Measurements from ENCODE around the gene TNFAIP2.
A peak's percentile ranks its signal among the peaks of the same experiment; 100 is the strongest.

Gene TNFAIP2

DNA sequence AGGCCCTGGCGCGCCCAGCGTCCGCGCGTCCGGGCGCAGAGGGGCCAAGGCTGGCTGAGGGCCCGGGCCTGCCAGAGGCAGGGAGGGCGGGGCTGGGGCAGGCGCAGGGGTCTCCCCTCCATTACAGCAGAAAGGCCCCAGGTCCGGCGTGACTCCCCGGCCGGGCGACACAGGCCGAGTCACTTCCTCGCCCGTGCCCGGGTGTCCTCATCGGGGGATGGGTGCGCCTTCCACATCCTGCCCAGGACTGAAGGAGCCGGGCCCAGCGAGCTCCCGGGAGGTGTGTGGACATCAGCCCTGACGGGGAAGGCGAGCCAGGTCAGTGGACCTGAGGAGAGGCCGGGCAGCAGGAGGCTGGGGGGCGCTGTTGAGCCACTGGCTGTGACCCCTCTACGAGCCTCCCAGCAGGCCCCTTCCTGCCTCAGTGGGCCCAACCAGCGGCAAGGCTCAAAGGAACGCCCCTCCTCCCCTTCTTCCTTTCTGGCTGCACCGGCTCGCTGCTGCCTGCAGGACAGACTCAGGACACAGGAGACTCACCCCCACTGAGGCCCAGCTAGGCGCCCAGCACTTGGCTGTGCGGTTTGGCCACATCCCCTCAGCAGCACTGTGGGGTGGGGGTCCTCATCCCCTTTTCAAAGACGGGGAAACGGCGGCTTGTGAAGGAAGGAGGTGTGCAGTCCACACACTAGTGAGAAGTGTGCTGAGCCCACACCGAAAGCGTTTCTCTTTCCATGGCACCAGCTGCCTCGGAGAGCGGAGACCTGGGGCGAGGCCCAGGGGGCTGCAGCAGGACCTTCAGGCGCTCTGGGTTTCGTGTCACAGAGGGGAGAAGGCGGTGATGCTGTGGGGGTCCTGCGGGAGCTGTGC, 606 bp downstream of the TNFAIP2 start:
- peak; percentile 26 for DNase-seq

GRCh38 chr14:103124501-103125001, 1.3 kb downstream of the TNFAIP2 start:
- DNase-seq = no peak

DNA sequence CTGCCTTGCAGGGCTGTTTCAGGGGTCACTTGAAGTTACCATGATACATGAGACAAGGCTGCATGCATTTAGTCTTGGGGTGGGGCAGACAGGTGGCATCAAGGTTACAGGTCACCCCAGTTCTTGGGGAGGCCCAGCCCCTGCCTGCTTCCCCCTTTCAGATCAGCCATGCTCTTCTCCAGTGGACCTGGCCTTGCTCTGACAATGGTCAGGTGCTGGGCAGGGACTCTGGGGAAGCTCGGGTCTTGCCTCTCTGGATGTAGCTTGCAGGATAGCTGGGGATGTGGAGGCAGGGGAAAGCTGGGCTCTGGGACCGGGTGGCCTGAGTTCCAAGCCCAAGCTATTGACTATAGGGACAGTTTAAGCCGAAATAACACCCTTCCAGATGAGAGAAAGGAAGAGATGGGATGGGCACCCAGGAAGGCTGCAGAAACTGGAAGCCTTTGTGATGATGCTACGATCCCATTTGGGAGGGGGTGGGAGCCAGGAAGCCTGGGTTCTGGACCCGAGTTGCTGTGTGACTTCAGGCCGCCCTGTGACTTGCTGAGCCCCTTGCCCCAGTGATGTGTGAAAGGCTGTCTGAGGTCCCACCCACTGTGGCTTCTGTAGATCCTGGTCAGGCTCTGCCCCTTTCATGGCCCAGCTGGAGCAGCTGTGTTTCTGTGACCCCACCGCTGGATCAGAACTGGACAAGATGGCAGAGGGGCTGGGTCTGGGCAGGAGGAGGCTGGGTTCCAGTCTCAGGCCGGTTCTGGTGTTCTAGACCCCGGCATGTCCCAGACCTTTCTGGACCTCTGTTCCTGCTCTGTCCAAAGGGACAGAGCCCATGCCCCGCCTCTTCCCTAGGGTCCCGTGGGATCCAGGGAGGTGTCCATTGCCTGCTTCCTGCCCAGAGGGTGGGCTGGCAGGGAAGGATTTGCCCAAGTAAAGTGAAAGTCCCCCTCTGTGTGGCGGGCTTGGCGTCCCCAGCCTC, 2.1 kb downstream of the TNFAIP2 start:
- DNase-seq = no peak

- DNase-seq = no peak
Observed at GRCh38 chr14:103126088-103126872, 3.0 kb downstream of the TNFAIP2 start.

DNA sequence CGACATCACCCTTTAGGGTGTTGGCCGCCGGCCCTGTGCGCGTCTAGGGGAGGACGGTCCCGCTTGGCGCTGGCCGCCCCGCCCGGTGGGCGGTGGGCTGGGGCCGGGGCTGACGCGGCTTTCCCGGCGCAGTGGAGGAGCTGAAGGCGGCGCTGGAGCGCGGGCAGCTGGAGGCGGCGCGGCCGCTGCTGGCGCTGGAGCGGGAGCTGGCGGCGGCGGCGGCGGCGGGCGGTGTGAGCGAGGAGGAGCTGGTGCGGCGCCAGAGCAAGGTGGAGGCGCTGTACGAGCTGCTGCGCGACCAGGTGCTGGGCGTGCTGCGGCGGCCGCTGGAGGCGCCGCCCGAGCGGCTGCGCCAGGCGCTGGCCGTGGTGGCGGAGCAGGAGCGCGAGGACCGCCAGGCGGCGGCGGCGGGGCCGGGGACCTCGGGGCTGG, 3.6 kb downstream of the TNFAIP2 start:
- peak; percentile 80 for DNase-seq

- DNase-seq = no peak
Observed at GRCh38 chr14:103127356-103127755, 4.1 kb downstream of the TNFAIP2 start.

GRCh38 chr14:103127861-103128598, 4.8 kb downstream of the TNFAIP2 start:
- no peak for DNase-seq

- no peak for DNase-seq
Observed at GRCh38 chr14:103128631-103129300, 5.5 kb downstream of the TNFAIP2 start.

GRCh38 chr14:103129301-103130016, 6.2 kb downstream of the TNFAIP2 start:
- DNase-seq = no peak

DNA sequence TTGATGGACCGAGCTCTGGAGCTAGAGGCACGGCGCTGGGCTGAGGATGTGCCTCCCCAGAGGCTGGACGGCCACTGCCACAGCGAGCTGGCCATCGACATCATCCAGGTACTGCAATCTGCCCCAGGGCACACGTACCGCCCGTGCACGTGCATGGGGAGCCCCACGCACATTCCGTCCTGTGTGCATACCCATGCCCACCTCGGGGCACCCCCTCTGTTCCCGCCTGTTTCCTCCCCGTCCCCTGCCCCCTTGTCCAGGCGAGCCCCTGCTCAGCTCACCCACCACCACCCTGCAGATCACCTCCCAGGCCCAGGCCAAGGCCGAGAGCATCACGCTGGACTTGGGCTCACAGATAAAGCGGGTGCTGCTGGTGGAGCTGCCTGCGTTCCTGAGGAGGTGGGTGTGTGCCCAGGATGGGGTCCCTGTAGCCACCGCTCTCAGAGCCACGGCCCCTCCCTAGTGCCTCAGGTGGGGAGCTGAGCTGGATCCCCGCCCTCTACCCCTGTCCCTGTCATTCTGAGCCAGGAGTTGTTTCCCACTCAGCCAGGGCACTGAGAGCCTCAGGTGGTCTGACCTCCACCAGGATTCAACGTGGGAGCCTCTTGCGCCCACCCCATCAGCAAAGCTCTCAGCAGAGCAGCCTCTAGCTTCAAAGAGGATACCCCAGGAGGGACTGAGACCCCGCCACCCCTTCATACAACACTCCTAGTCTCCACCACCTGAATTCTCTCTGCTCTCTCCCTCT, 6.9 kb downstream of the TNFAIP2 start:
- no peak for DNase-seq

DNA sequence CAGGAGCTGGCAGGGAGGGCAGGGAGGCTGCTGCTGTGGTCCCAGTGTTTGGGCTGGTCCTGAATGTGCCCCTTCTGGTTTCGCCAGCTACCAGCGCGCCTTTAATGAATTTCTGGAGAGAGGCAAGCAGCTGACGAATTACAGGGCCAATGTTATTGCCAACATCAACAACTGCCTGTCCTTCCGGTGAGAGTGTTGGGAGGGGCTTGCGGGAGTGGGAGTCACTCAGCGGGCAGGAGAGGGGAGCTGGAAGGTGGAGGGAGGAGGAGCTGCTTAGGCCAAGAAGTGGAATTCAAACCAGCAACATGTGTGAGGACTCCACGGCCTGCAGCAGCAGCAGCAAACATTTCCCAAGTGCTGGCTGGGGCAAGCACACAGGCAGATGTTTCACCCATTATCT, 7.7 kb downstream of the TNFAIP2 start:
- no peak for DNase-seq

DNA sequence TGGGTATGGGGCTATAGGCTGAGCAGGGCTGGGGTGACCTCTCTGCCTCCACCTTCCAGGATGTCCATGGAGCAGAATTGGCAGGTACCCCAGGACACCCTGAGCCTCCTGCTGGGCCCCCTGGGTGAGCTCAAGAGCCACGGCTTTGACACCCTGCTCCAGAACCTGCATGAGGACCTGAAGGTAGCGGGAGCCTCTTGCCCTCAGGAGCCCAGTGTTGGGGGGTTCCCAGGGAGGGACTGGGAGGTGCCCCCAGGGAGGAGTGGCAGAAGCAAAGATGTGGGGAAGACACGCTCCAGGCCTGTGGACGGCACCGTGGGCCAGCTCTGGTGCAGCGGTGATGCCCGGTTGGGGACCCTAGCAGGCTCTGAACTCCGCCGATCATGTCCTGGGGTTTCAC, 8.3 kb downstream of the TNFAIP2 start:
- no peak for DNase-seq

- DNase-seq = no peak
Observed at GRCh38 chr14:103132381-103133209, 9.3 kb downstream of the TNFAIP2 start.

GRCh38 chr14:103133210-103134140, 10.2 kb downstream of the TNFAIP2 start:
- no peak for DNase-seq

GRCh38 chr14:103134405-103134804, 11.1 kb downstream of the TNFAIP2 start:
- no peak for DNase-seq

DNA sequence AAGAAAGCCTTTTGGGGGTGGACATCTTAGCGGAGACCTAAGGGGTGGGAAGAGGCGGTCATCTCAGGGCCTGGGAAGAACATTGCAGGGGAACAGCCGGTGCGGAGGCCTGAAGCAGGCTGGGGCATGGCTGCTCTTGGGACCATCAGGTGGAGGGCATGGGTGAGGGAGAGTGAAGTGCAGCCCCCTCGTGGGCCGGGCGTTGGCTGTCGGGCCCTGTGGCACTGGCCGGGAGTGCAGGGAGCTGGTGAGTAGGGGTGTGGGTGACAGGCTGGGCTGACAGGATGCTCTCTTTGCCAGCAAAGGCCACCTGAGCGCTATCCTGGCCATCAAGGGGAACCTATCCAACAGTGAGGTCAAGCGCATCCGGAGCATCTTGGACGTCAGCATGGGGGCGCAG, 11.7 kb downstream of the TNFAIP2 start:
- no peak for DNase-seq

Data from DMS53 (cell line).